Osteocyte (in vitro differentiated cells): ENCODE measurements around the gene RIN3. TPM values are rescaled to one million over a fixed set of nuclear protein-coding genes. Genes with fewer than 3 reads are reported as not detected.

ENCODE experiments used
- DNase-seq: peaks from one replicate; pipeline ENCODE4 v3.0.0; 2021; ENCODE audit warnings: mixed read lengths; ENCODE audit not compliant: unreplicated experiment; ENCODE audit errors: extremely low spot score
- H3K27ac Mint-ChIP-seq: one replicate; pipeline ENCODE4 v1.8.0; 2021; ENCODE audit warnings: mild to moderate bottlenecking, mixed read lengths; ENCODE audit not compliant: unreplicated experiment
- H3K27me3 Mint-ChIP-seq: one replicate; pipeline ENCODE4 v1.8.0; 2021; ENCODE audit warnings: mixed read lengths; ENCODE audit not compliant: unreplicated experiment
- H3K36me3 Mint-ChIP-seq: one replicate; pipeline ENCODE4 v1.8.0; 2021; ENCODE audit warnings: mixed read lengths; ENCODE audit not compliant: unreplicated experiment
- H3K4me1 Mint-ChIP-seq: one replicate; pipeline ENCODE4 v1.8.0; 2021; ENCODE audit warnings: mixed read lengths; ENCODE audit not compliant: unreplicated experiment
- H3K4me3 Mint-ChIP-seq: one replicate; pipeline ENCODE4 v1.8.0; 2021; ENCODE audit warnings: mild to moderate bottlenecking, moderate library complexity, mixed read lengths; ENCODE audit not compliant: unreplicated experiment
- H3K9me3 Mint-ChIP-seq: one replicate; pipeline ENCODE4 v1.8.0; 2021; ENCODE audit warnings: mixed read lengths; ENCODE audit not compliant: unreplicated experiment
- CTCF ChIP-seq: fragments of 200-600 bp; sonication (generic); IDR thresholded peaks from 2 replicates; pipeline ENCODE4 v1.5.0; 2021; ENCODE audit warnings: antibody characterized with exemption, mild to moderate bottlenecking, moderate library complexity
- total RNA-seq: library from RNA; stranded (reverse); gene quantifications from 2 replicates; pipeline ENCODE4 v1.2.1, GENCODE V29; 2021

The RIN3 gene
- total RNA-seq, 1 donor from 2014 or later: 26.7 TPM

GRCh38 chr14:92693998-92694795, 180.6 kb downstream of the RIN3 start:
- no peak for DNase-seq
- no peaks in the 10 kb centered on the region for H3K9me3 Mint-ChIP-seq
- no peak for TF ChIP-seq CTCF
- H3K4me3 Mint-ChIP-seq: no peak overlapping the region
- no peak overlapping the region for H3K27ac Mint-ChIP-seq
- peaks cover 11% of the 10 kb centered on the region for H3K27me3 Mint-ChIP-seq
- no peaks in the 10 kb centered on the region for H3K36me3 Mint-ChIP-seq
- H3K4me1 Mint-ChIP-seq: no peaks in the 10 kb centered on the region

GRCh38 chr14:92694807-92695206, 181.2 kb downstream of the RIN3 start:
- Mint-ChIP-seq H3K9me3 (no peaks in the 10 kb centered on the region), H3K36me3 (no peaks in the 10 kb centered on the region), H3K27me3 (peaks cover 11% of the 10 kb centered on the region), H3K4me1 (no peaks in the 10 kb centered on the region), H3K4me3 (no peak overlapping the region), H3K27ac (no peak overlapping the region)
- DNase-seq: no peak
- no peak for TF ChIP-seq CTCF

GRCh38 chr14:92695562-92695961, 182.0 kb downstream of the RIN3 start:
- peaks cover 11% of the 10 kb centered on the region for H3K27me3 Mint-ChIP-seq
- H3K4me3 Mint-ChIP-seq: no peak overlapping the region
- no peak for TF ChIP-seq CTCF
- no peak for DNase-seq
- no peaks in the 10 kb centered on the region for H3K4me1 Mint-ChIP-seq
- no peaks in the 10 kb centered on the region for H3K9me3 Mint-ChIP-seq
- H3K27ac Mint-ChIP-seq: no peak overlapping the region
- H3K36me3 Mint-ChIP-seq: no peaks in the 10 kb centered on the region

GRCh38 chr14:92696366-92696765, 182.8 kb downstream of the RIN3 start:
- H3K4me3 Mint-ChIP-seq: no peak overlapping the region
- H3K36me3 Mint-ChIP-seq: no peaks in the 10 kb centered on the region
- H3K4me1 Mint-ChIP-seq: no peaks in the 10 kb centered on the region
- no peaks in the 10 kb centered on the region for H3K9me3 Mint-ChIP-seq
- DNase-seq: no peak
- no peak overlapping the region for H3K27ac Mint-ChIP-seq
- peaks cover 11% of the 10 kb centered on the region for H3K27me3 Mint-ChIP-seq
- no peak for TF ChIP-seq CTCF

GRCh38 chr14:92698393-92698792, 184.8 kb downstream of the RIN3 start:
- H3K27ac Mint-ChIP-seq: no peak overlapping the region
- no peak for TF ChIP-seq CTCF
- peaks cover 4% of the 10 kb centered on the region for H3K36me3 Mint-ChIP-seq
- H3K27me3 Mint-ChIP-seq: peaks cover 11% of the 10 kb centered on the region
- no peaks in the 10 kb centered on the region for H3K4me1 Mint-ChIP-seq
- DNase-seq: no peak
- H3K9me3 Mint-ChIP-seq: no peaks in the 10 kb centered on the region
- H3K4me3 Mint-ChIP-seq: no peak overlapping the region
